GM15510 (cell line): ENCODE results near the gene RNFT1.

ENCODE experiments used
- POLR2A ChIP-seq: IDR thresholded peaks from 3 replicates; pipeline ENCODE4 v1.6.1; 2011; ENCODE audit warnings: borderline replicate concordance; ENCODE audit not compliant: insufficient read length; ENCODE audit errors: extremely low read depth

Gene RNFT1, protein sequence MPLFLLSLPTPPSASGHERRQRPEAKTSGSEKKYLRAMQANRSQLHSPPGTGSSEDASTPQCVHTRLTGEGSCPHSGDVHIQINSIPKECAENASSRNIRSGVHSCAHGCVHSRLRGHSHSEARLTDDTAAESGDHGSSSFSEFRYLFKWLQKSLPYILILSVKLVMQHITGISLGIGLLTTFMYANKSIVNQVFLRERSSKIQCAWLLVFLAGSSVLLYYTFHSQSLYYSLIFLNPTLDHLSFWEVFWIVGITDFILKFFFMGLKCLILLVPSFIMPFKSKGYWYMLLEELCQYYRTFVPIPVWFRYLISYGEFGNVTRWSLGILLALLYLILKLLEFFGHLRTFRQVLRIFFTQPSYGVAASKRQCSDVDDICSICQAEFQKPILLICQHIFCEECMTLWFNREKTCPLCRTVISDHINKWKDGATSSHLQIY

DNA sequence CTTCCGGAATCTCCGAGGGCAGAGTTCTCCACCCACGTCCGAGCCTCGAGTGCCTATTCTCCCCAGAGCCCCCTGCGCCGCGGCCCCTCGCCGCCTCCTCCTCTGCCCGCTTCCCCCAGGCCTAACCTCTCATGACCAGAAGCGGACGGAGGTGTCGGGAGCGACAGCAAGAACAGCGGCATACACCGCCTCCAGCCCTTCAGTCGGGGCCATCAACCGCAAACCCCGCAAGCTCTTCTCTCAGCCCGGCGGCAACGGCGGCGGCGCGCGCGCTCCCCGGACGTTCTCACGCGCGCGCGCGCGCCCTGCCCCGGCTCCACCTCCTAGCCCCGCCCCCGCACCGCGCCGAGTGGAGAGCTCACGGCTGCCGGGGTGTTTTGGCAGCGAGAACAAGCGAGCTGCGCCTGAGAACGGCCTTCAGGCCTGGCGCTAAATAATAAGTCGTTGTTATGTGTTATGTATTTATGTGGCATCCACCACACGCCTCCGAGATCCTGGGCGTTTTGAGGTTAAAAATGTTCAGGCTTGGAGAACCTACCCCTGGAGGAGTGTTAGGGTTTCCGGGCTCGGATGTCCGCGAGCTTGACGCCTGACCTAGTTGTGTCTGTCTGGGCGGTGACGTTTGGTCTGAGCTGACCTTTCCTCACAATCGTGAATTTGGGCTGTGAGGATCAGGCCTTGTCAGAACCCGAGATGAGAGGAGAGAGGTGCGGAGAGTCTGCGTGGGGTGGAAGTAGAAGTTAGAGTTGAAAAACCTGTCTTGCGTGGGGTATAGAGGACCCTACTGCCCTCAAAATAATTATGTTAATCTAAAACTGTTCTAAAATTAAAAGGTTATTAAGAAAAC is at the start of gene RNFT1:
Gene RNFT1 (minus strand): TSS at position 259 of the 847 bp plus-strand sequence. CDS start 77 bp downstream, at position 182.
- peak; percentile 73 for TF ChIP-seq POLR2A

DNA sequence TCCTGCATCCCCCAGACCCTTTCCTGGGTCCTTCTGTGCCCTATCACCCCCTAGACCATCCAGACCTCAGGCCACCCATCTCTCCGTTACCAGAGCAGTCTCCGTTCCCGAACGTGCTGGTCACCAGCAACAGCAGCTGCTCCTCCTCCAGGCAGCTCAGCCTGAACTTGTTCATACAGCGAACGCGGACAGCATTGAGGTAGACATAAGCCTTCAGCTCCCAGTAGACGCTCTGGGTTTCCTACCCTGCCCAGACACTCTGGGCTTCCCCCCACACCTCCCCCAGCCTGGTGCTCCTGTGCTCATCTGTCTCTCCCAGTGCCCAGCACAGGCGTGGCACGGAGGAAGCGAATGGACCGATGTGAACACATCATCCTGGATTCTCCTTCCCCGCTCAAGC is 41.6 kb upstream of the RNFT1 start:
- TF ChIP-seq POLR2A: no peak

DNA sequence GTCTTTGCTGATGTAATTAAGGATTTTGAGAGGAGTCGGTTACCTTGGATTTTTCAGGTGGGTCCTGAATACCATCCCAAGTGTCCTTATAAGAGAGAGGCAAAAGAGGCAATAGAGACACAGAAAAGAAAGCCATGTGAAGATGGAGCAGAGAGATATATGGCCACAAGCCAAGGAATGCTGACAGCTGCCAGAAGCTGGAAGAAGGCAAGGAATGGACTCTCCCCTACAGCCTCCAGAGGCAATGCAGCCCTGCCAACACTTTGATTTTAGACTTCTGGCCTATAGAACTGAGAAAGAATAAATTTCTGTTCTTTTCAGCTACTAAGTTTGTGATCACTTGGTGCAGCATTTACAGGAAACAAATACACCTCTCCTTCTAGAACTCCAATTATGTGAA is 8.2 kb upstream of the RNFT1 start:
- TF ChIP-seq POLR2A: no peak

GRCh38 chr17:59963738-59964481 is 630 bp downstream of the RNFT1 start:
- TF ChIP-seq POLR2A: no peak

DNA sequence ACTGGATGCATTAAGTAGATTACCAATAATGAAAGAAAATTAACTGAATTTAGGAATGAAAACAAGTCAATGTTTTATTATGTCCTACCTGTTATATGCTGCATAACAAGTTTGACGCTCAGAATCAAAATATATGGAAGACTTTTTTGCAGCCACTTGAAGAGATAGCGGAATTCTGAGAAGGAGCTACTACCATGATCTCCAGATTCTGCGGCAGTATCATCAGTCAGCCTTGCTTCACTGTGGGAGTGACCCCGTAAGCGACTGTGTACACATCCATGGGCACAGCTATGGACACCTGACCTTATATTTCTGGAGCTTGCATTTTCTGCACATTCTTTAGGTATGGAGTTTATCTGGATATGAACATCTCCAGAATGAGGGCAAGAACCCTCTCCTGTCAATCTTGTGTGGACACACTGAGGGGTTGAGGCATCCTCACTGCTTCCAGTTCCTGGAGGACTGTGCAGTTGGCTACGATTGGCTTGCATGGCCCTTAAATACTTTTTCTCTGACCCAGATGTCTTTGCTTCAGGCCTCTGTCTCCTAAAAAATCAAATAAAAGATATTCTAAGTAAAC is 1.7 kb downstream of the RNFT1 start:
- TF ChIP-seq POLR2A: no peak

GRCh38 chr17:59954856-59955255 is 9.7 kb downstream of the RNFT1 start:
- no peak for TF ChIP-seq POLR2A

DNA sequence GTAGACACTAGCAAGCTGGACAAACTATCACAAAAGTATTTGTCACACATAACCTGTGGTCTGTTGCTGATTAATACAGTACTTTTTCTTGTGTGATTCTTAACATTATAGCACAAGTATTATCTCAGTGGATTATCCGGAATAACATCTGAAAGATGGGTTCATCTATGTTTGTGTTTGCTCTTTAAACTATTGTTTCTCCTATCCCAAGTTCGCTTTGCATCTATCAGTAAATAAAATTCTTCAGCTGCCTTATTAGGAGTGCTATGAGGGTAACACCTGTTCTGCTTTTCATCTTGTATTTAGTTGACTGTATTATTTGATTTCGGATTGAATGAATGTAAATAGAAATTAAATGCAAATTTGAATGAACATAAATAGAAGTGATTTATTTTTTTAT is 14.5 kb downstream of the RNFT1 start:
- no peak for TF ChIP-seq POLR2A

- no peak for TF ChIP-seq POLR2A
Observed at GRCh38 chr17:59941131-59941530, 23.4 kb downstream of the RNFT1 start.

- TF ChIP-seq POLR2A: no peak
Observed at GRCh38 chr17:59916446-59916845, 48.1 kb downstream of the RNFT1 start.

GRCh38 chr17:59914274-59914854 is 50.2 kb downstream of the RNFT1 start:
- TF ChIP-seq POLR2A: no peak

DNA sequence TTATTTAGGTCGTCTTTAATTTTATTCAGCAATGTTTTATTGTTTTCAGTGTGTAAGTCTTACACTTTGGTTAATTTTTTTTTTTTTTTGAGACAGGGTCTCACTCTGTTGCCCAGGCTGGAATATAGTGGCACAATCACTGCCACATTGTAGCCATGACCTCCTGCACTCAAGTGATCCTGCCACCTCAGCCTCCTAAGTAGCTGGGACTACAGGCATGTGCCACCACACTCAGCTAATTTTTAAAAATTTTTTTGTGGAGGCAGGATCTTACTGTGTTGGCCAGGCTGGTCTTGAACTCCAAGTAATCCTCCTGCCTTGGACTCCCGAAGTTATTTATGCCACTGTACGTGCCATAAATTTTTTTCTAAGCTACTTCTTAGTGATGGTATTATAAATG is 57.1 kb downstream of the RNFT1 start:
- no peak for TF ChIP-seq POLR2A

DNA sequence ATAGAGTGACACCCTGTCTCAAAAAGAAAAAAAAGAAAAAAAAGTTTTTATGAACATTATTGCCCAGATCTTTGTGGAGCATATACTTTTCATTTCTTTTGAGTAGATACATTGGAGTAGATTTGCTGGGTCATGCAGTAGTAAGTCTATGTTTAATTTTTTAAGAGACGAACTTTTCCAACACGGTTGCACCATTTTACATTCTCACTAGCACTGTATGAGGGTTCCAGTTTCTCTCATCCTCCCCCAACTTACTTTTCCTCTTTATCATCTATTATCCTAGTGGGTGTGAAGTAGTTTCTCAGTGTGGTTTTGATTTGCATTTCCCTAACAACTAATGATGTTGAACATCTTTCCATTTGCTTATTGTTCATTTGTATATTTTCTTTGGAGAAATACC is 61.1 kb downstream of the RNFT1 start:
- no peak for TF ChIP-seq POLR2A
